HepG2 (cell line): ENCODE data around the gene SVOP. TPM values are rescaled to one million over a fixed set of nuclear protein-coding genes. Genes with fewer than 3 reads are reported as not detected.
A peak's percentile ranks its signal among the peaks of the same experiment; 100 is the strongest.

ENCODE experiments used
- ASH2L ChIP-seq: fragments of 300-600, 200-600 bp; sonication (generic); IDR thresholded peaks from 2 replicates; pipeline ENCODE4 v1.7.0; 2017; ENCODE audit warnings: low read depth, mild to moderate bottlenecking, moderate library complexity, mixed read lengths, low read length; ENCODE audit not compliant: insufficient read length
- BCLAF1 ChIP-seq: fragments of 450-650 bp; IDR thresholded peaks from 2 replicates; pipeline ENCODE4 v1.6.1; 2017; ENCODE audit warnings: mild to moderate bottlenecking
- HMGXB3 ChIP-seq: sonication (generic); formaldehyde crosslinking; IDR thresholded peaks from 2 replicates; pipeline ENCODE4 v1.4.0; 2020; ENCODE audit warnings: missing genetic modification reagents, borderline replicate concordance
- KAT8 ChIP-seq: IDR thresholded peaks from 2 replicates; pipeline ENCODE4 v1.6.1; 2016; ENCODE audit warnings: missing genetic modification reagents, missing compliant biosample characterization
- MTA3 ChIP-seq: sonication (generic); formaldehyde crosslinking; IDR thresholded peaks from 2 replicates; pipeline ENCODE4 v1.4.0; 2020; ENCODE audit warnings: missing genetic modification reagents
- NR3C1 ChIP-seq: sonication (generic); formaldehyde crosslinking; IDR thresholded peaks from 2 replicates; pipeline ENCODE4 v1.4.0; 2020; ENCODE audit warnings: missing genetic modification reagents
- SALL2 ChIP-seq: sonication (generic); formaldehyde crosslinking; IDR thresholded peaks from 2 replicates; pipeline ENCODE4 v1.8.1; 2023; ENCODE audit warnings: mild to moderate bottlenecking, missing genetic modification reagents, inconsistent platforms
- ZFYVE20 ChIP-seq: sonication (generic); formaldehyde crosslinking; IDR thresholded peaks from 2 replicates; pipeline ENCODE4 v1.8.0; 2023; ENCODE audit warnings: low read depth, mild to moderate bottlenecking, moderate library complexity, missing genetic modification reagents, borderline replicate concordance
- ZGPAT ChIP-seq: IDR thresholded peaks from 2 replicates; pipeline ENCODE4 v1.6.1; 2016; ENCODE audit warnings: mild to moderate bottlenecking
- ZIK1 ChIP-seq: sonication (generic); formaldehyde crosslinking; IDR thresholded peaks from 2 replicates; pipeline ENCODE4 v1.5.0; 2020; ENCODE audit warnings: mild to moderate bottlenecking, low read depth, missing genetic modification reagents, borderline replicate concordance
- ZNF646 ChIP-seq: sonication (generic); formaldehyde crosslinking; IDR thresholded peaks from 2 replicates; pipeline ENCODE4 v1.9.0; 2021; ENCODE audit warnings: mild to moderate bottlenecking, missing genetic modification reagents
- polyA plus RNA-seq, 8 experiments: library from polyadenylated mRNA; depleted of rRNA in 3 of 8; stranded (reverse) in 7 of 8; unstranded in 1 of 8; fragments of >200 nt; fragmentation: Illumina TruSeq in 4 of 8; extraction: Trizol in 4 of 8; gene quantifications; 2 replicates each; pipeline versions ENCODE4 v1.2.1 to v1.2.3, GENCODE V29; 2011 to 2016; ENCODE audit warnings: low read depth in 4 of 8, missing spikeins in 1 of 8, mixed read lengths in 1 of 8; ENCODE audit not compliant: insufficient read depth in 1 of 8
- total RNA-seq, 5 experiments: library from RNA; depleted of rRNA; stranded (reverse); fragments of >200 nt; fragmentation: Illumina TruSeq; extraction: Trizol; gene quantifications; 2 replicates each; pipeline ENCODE4 v1.2.3, GENCODE V29; 2016; ENCODE audit warnings: low read depth in 1 of 5

Gene SVOP
- total and polyA plus RNA-seq, 2 of the 13 experiments (the other 11 are each of a cell fraction or from before 2014, with no cell fraction given) = not detected

- TF ChIP-seq MTA3 = no peak
- TF ChIP-seq HMGXB3 (CRISPR knock-in tag) = peak; percentile 80; the same call in 1 of the 2 replicates
- peak; percentile 99 for TF ChIP-seq KAT8 (CRISPR knock-in tag)
- TF ChIP-seq BCLAF1 = no peak
- peak; percentile 68 for TF ChIP-seq SALL2 (CRISPR knock-in tag)
- TF ChIP-seq ZIK1 (CRISPR knock-in tag) = peak; percentile 82; the same call in 1 of the 2 replicates
- TF ChIP-seq ZGPAT = peak; percentile 94
- TF ChIP-seq ASH2L = peak; percentile 96
- no peak for TF ChIP-seq ZNF646 (CRISPR knock-in tag)
- no peak for TF ChIP-seq NR3C1 (CRISPR knock-in tag)
- TF ChIP-seq ZFYVE20 (CRISPR knock-in tag) = no peak
Observed at GRCh38 chr12:109052414-109053323, 31.8 kb upstream of the SVOP start, which contains the start of gene USP30 (continued).
